Lung (tissue), 12 donors: Measurements from ENCODE around the gene TXNRD2. TPM values are rescaled to one million over a fixed set of nuclear protein-coding genes. Genes with fewer than 3 reads are reported as not detected.

ENCODE experiments used
- ATAC-seq: fragments of 200-7000 bp; cut with Tn5 transposase; one replicate; pipeline ENCODE4 v1.9.1; 2020; ENCODE audit warnings: moderate number of reproducible peaks; ENCODE audit not compliant: insufficient read depth, low FRiP score
- DNase-seq, 3 donors: peaks; one replicate each; pipeline ENCODE4 v3.0.0-alpha.2; 2013 to 2017
- H3K27ac ChIP-seq, 2 donors: one replicate each; pipeline ENCODE4 v1.5.1; 2013; ENCODE audit warnings: mild to moderate bottlenecking in 2 of 2, moderate library complexity in 2 of 2, control low read depth in 1 of 2, inconsistent platforms in 1 of 2, low read depth in 1 of 2, low read length in 1 of 2
- H3K27me3 ChIP-seq, 3 donors: one replicate each; pipeline ENCODE4 v1.5.1; 2013; ENCODE audit warnings: low read length in 2 of 3; ENCODE audit not compliant: control insufficient read depth in 3 of 3, insufficient read depth in 3 of 3
- H3K36me3 ChIP-seq, 4 donors: one replicate each; pipeline ENCODE4 v1.5.1; 2013; ENCODE audit warnings: low read length in 4 of 4, mild to moderate bottlenecking in 1 of 4, moderate library complexity in 1 of 4; ENCODE audit not compliant: control insufficient read depth in 4 of 4, insufficient read depth in 4 of 4
- H3K4me1 ChIP-seq, 5 donors: one replicate each; pipeline ENCODE4 v1.5.1; 2013; ENCODE audit warnings: low read length in 5 of 5, mild to moderate bottlenecking in 2 of 5, moderate library complexity in 1 of 5; ENCODE audit not compliant: control insufficient read depth in 5 of 5, insufficient read depth in 5 of 5
- H3K4me3 ChIP-seq: one replicate; pipeline ENCODE4 v1.5.1; 2013; ENCODE audit warnings: mild to moderate bottlenecking, control low read depth, moderate library complexity
- H3K9ac ChIP-seq, 2 donors: one replicate each; pipeline ENCODE4 v1.5.1; 2013; ENCODE audit warnings: low read length in 2 of 2, control low read depth in 1 of 2; ENCODE audit not compliant: insufficient read depth in 1 of 2
- H3K9me3 ChIP-seq, 4 donors: one replicate each; pipeline ENCODE4 v1.5.1; 2013; ENCODE audit warnings: low read length in 3 of 4, mild to moderate bottlenecking in 1 of 4, moderate library complexity in 1 of 4; ENCODE audit not compliant: control insufficient read depth in 4 of 4, insufficient read depth in 3 of 4
- WGBS, 2 donors: extraction: QIAGEN DNeasy Blood & Tissue Kit; methylation state at CpG; one replicate each; pipeline ENCODE4 v1.1.7; 2013; 5-methylcytosine and 5-hydroxymethylcytosine counted together
- polyA plus RNA-seq, 2 donors: library from polyadenylated mRNA; stranded (reverse); fragments of 200-250 nt; gene quantifications; one replicate each; pipeline ENCODE4 v1.2.1, GENCODE V29; 2013
- total RNA-seq, 2 donors: library from RNA; depleted of rRNA in 1 of 2; stranded (reverse); fragments of >200 nt in 1 of 2; gene quantifications; one replicate each; pipeline ENCODE4 v1.2.1, GENCODE V29; 2014 to 2021
- TF ChIP-seq, protein P1 (sequence below): IDR thresholded peaks from 2 replicates; pipeline ENCODE4 v1.5.1; 2012; ENCODE audit warnings: mild to moderate bottlenecking; ENCODE audit errors: control extremely low read depth, extremely low read depth
- donor health status: control.
- donor health status: control.
- donor health status: Bipolar disorder and iron deficiency.
- donor health status: healthy.
- donor health status: DM: yes; HTN: yes; CAD: no.

Gene TXNRD2
- total and polyA plus RNA-seq, 4 donors: 20.3 to 59.2 (median 32.2) TPM

DNA sequence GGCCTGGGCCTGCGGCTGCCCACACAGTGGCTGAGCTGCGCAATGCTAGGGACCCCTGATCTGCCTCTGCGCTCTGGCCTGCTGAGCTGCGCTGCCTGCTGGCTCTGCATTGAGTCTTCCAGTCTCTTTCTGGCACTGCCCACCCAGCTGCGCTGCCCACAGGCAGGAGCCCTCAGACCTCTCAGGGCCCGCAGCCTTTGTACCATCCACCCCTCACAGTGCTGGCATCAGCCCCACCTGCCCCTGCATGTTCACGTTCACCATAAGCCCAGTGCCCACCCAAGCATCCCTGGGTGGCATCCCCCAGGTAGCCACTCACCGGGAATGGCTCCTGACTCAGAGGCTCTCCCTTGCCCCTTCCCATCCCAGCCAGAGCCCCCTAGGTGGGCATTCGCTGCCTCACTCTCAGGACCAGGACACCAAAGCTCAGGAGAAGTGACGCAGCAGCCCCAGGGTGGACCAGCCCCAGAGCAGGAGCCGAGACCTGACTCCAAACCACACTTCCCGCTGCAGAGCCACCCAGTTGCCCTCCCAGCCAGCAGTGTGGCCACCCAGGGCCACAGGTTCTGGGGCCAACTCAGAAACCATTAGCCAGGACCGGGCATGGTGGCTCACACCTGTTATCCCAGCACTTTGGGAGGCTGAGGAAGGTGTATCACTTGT is 21.8 kb downstream of the TXNRD2 start:
- H3K27me3 ChIP-seq: no peaks in the 10 kb centered on the region
- WGBS, 2 donors: 98 to 99% methylated on average over 13 of the region's 13 CpGs
- H3K27ac ChIP-seq: no peak overlapping the region
- ATAC-seq (no peak), DNase-seq (no peak)
- no peaks in the 10 kb centered on the region for H3K4me1 ChIP-seq
- TF ChIP-seq, protein P1, sequence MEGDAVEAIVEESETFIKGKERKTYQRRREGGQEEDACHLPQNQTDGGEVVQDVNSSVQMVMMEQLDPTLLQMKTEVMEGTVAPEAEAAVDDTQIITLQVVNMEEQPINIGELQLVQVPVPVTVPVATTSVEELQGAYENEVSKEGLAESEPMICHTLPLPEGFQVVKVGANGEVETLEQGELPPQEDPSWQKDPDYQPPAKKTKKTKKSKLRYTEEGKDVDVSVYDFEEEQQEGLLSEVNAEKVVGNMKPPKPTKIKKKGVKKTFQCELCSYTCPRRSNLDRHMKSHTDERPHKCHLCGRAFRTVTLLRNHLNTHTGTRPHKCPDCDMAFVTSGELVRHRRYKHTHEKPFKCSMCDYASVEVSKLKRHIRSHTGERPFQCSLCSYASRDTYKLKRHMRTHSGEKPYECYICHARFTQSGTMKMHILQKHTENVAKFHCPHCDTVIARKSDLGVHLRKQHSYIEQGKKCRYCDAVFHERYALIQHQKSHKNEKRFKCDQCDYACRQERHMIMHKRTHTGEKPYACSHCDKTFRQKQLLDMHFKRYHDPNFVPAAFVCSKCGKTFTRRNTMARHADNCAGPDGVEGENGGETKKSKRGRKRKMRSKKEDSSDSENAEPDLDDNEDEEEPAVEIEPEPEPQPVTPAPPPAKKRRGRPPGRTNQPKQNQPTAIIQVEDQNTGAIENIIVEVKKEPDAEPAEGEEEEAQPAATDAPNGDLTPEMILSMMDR: no peak
- peaks cover 2 to 37% (median 10%) of the 10 kb centered on the region in 4 donors for H3K36me3 ChIP-seq
- no peak overlapping the region for H3K9ac ChIP-seq
- H3K9me3 ChIP-seq: no peaks in the 10 kb centered on the region
- H3K4me3 ChIP-seq: no peak overlapping the region

- no peak overlapping the region for H3K4me3 ChIP-seq
- peaks cover 10 to 41% (median 18%) of the 10 kb centered on the region in 4 donors for H3K36me3 ChIP-seq
Observed at GRCh38 chr22:19918332-19919106, 23.1 kb downstream of the TXNRD2 start.

GRCh38 chr22:19917389-19918138 is 24.1 kb downstream of the TXNRD2 start:
- ATAC-seq: no peak

More at GRCh38 chr22:19918332-19919106, 23.1 kb downstream of the TXNRD2 start:
- H3K27ac ChIP-seq: no peak overlapping the region
- no peak for ATAC-seq
- 86 to 90% methylated on average over 23 of the region's 23 CpGs for WGBS, 2 donors
- H3K27me3 ChIP-seq: no peaks in the 10 kb centered on the region
- TF ChIP-seq, protein P1: no peak
- H3K9me3 ChIP-seq: no peaks in the 10 kb centered on the region
- no peaks in the 10 kb centered on the region for H3K4me1 ChIP-seq
- DNase-seq: no peak
- no peak overlapping the region for H3K9ac ChIP-seq

More at GRCh38 chr22:19917389-19918138, 24.1 kb downstream of the TXNRD2 start:
- no peak for DNase-seq
- H3K36me3 ChIP-seq: peaks cover 10 to 48% (median 22%) of the 10 kb centered on the region in 4 donors
- no peaks in the 10 kb centered on the region for H3K4me1 ChIP-seq
- no peaks in the 10 kb centered on the region for H3K9me3 ChIP-seq
- H3K27me3 ChIP-seq: no peaks in the 10 kb centered on the region
- TF ChIP-seq, protein P1: no peak
- no peak overlapping the region for H3K27ac ChIP-seq
- WGBS, 2 donors: 96 to 98% methylated on average over 12 of the region's 12 CpGs
- no peak overlapping the region for H3K9ac ChIP-seq
- no peak overlapping the region for H3K4me3 ChIP-seq
